ENCODE data around the gene RAX2.

RAX2 gene

GRCh38 chr19:3743486-3743885 lies 28.5 kb downstream of the RAX2 start:
- DNase-seq = no peak
- in situ Hi-C loops (cut with HindIII; ENCODE audit: low pct_ligation_motif_present, low pct_unique_long_range_greater_than_20kb, low sequenced_read_pairs) = no loop called here

- DNase-seq = no peak
- in situ Hi-C loops (cut with HindIII; ENCODE audit: low pct_ligation_motif_present, low pct_unique_long_range_greater_than_20kb, low sequenced_read_pairs) = no loop called here
These were observed 31.6 kb downstream of the RAX2 start for GRCh38 chr19:3740431-3740830.

- in situ Hi-C loops (cut with HindIII; ENCODE audit: low pct_ligation_motif_present, low pct_unique_long_range_greater_than_20kb, low sequenced_read_pairs) = no loop called here
- no peak for DNase-seq
These were observed 33.4 kb downstream of the RAX2 start for GRCh38 chr19:3738477-3739220.

- in situ Hi-C loops (cut with HindIII; ENCODE audit: low pct_ligation_motif_present, low pct_unique_long_range_greater_than_20kb, low sequenced_read_pairs) = no loop called here
- DNase-seq = no peak
These were observed 34.4 kb downstream of the RAX2 start for GRCh38 chr19:3737487-3738205.

- DNase-seq = no peak
- in situ Hi-C loops (cut with HindIII; ENCODE audit: low pct_ligation_motif_present, low pct_unique_long_range_greater_than_20kb, low sequenced_read_pairs) = no loop called here
These were observed 35.8 kb downstream of the RAX2 start for GRCh38 chr19:3736106-3736724.

- DNase-seq = no peak
- in situ Hi-C loops (cut with HindIII; ENCODE audit: low pct_ligation_motif_present, low pct_unique_long_range_greater_than_20kb, low sequenced_read_pairs) = no loop called here
These were observed 37.8 kb downstream of the RAX2 start for GRCh38 chr19:3734310-3734600.

GRCh38 chr19:3733549-3734309 lies 38.3 kb downstream of the RAX2 start:
- in situ Hi-C loops (cut with HindIII; ENCODE audit: low pct_ligation_motif_present, low pct_unique_long_range_greater_than_20kb, low sequenced_read_pairs) = no loop called here
- DNase-seq = no peak

GRCh38 chr19:3732108-3732507 lies 39.9 kb downstream of the RAX2 start:
- DNase-seq = no peak
- in situ Hi-C loops (cut with HindIII; ENCODE audit: low pct_ligation_motif_present, low pct_unique_long_range_greater_than_20kb, low sequenced_read_pairs) = no loop called here

GRCh38 chr19:3730457-3730958 lies 41.5 kb downstream of the RAX2 start:
- DNase-seq = no peak
- in situ Hi-C loops (cut with HindIII; ENCODE audit: low pct_ligation_motif_present, low pct_unique_long_range_greater_than_20kb, low sequenced_read_pairs) = no loop called here

- peak; percentile 62 for DNase-seq
- in situ Hi-C loops (cut with HindIII; ENCODE audit: low pct_ligation_motif_present, low pct_unique_long_range_greater_than_20kb, low sequenced_read_pairs) = no loop called here
These were observed 46.3 kb downstream of the RAX2 start for GRCh38 chr19:3725640-3726310.

- in situ Hi-C loops (cut with HindIII; ENCODE audit: low pct_ligation_motif_present, low pct_unique_long_range_greater_than_20kb, low sequenced_read_pairs) = no loop called here
- DNase-seq = no peak
These were observed 46.9 kb downstream of the RAX2 start for GRCh38 chr19:3725121-3725520.

- no peak for DNase-seq
- in situ Hi-C loops (cut with HindIII; ENCODE audit: low pct_ligation_motif_present, low pct_unique_long_range_greater_than_20kb, low sequenced_read_pairs) = no loop called here
These were observed 48.1 kb downstream of the RAX2 start for GRCh38 chr19:3723883-3724282.

GRCh38 chr19:3723110-3723488 lies 48.9 kb downstream of the RAX2 start:
- in situ Hi-C loops (cut with HindIII; ENCODE audit: low pct_ligation_motif_present, low pct_unique_long_range_greater_than_20kb, low sequenced_read_pairs) = no loop called here
- DNase-seq = no peak

GRCh38 chr19:3722443-3723109 lies 49.5 kb downstream of the RAX2 start:
- in situ Hi-C loops (cut with HindIII; ENCODE audit: low pct_ligation_motif_present, low pct_unique_long_range_greater_than_20kb, low sequenced_read_pairs) = no loop called here
- DNase-seq = no peak

- in situ Hi-C loops (cut with HindIII; ENCODE audit: low pct_ligation_motif_present, low pct_unique_long_range_greater_than_20kb, low sequenced_read_pairs) = no loop called here
- no peak for DNase-seq
These were observed 50.1 kb downstream of the RAX2 start for GRCh38 chr19:3721887-3722442.

GRCh38 chr19:3721131-3721886 lies 50.7 kb downstream of the RAX2 start:
- peak; percentile 80 for DNase-seq
- in situ Hi-C loops (cut with HindIII; ENCODE audit: low pct_ligation_motif_present, low pct_unique_long_range_greater_than_20kb, low sequenced_read_pairs) = no loop called here

GRCh38 chr19:3720349-3720917 lies 51.6 kb downstream of the RAX2 start:
- DNase-seq = no peak
- in situ Hi-C loops (cut with HindIII; ENCODE audit: low pct_ligation_motif_present, low pct_unique_long_range_greater_than_20kb, low sequenced_read_pairs) = no loop called here
